Thoracic aorta (tissue), 2 donors: ENCODE results near the gene GOLGA6L9. TPM values are rescaled to one million over a fixed set of nuclear protein-coding genes. Genes with fewer than 3 reads are reported as not detected.

Experiments
- total RNA-seq, 2 donors: library from RNA; depleted of rRNA; stranded (reverse); fragments of >200 nt; gene quantifications; one replicate each; pipeline versions ENCODE4 v1.1.0 to v1.2.3, GENCODE V29; 2016

The GOLGA6L9 gene
- total RNA-seq, 2 donors from 2014 or later: 1.8 to 3.2 TPM

Other genes starting within 250 kb of the GOLGA6L9 start
- 10 to 100 TPM in 1 of 2 donors, 1 to 10 TPM in 1; 9.2 to 20.2 TPM for gene EFL1, start 167.1 kb upstream of the GOLGA6L9 start, total RNA-seq
- gene SAXO2, start 167.0 kb upstream of the GOLGA6L9 start, total RNA-seq: not detected
- gene GOLGA6L10, start 80.3 kb upstream of the GOLGA6L9 start, total RNA-seq: 1 to 10 TPM in 1 of 2 donors, under 1 TPM in 1; 0.42 to 3.1 TPM
- gene RPS17, start 110.6 kb downstream of the GOLGA6L9 start, total RNA-seq: 1,000 to 10,000 TPM in 1 of 2 donors, 100 to 1,000 TPM in 1; 887 to 1,033 TPM
- gene CPEB1, start 217.5 kb downstream of the GOLGA6L9 start, total RNA-seq: 1 to 10 TPM; 2.0 to 2.8 TPM